Esophagus squamous epithelium (tissue), 5 donors: Measurements from ENCODE around the gene UNC93B1. TPM values are rescaled to one million over a fixed set of nuclear protein-coding genes. Genes with fewer than 3 reads are reported as not detected.

Source experiments
- DNase-seq: peaks from one replicate; lab custom pipeline; 2025; lab: John Stamatoyannopoulos, UW
- H3K27ac ChIP-seq, 4 donors: fragments of 200-600 bp; sonication (generic); one replicate each; pipeline ENCODE4 v1.5.1; 2016 to 2019; ENCODE audit warnings: mild to moderate bottlenecking in 1 of 4
- H3K27me3 ChIP-seq, 4 donors: fragments of 200-600 bp; sonication (generic); 1 replicate in 3 of 4; 2 replicates in 1 of 4; pipeline versions ENCODE4 v1.5.1 to v1.6.0; 2017 to 2021; ENCODE audit warnings: antibody characterized with exemption in 1 of 4
- H3K36me3 ChIP-seq, 3 donors: fragments of 200-600 bp; sonication (generic); one replicate each; pipeline ENCODE4 v1.5.1; 2016 to 2019
- H3K4me1 ChIP-seq, 3 donors: fragments of 200-600 bp; sonication (generic); one replicate each; pipeline ENCODE4 v1.5.1; 2017 to 2019
- H3K4me3 ChIP-seq, 4 donors: fragments of 200-600 bp; sonication (generic); 1 replicate in 3 of 4; 2 replicates in 1 of 4; pipeline ENCODE4 v1.5.1; 2016 to 2019; ENCODE audit warnings: mild to moderate bottlenecking in 2 of 4, moderate library complexity in 1 of 4
- H3K9me3 ChIP-seq, 3 donors: fragments of 200-600 bp; sonication (generic); one replicate each; pipeline ENCODE4 v1.5.1; 2016 to 2019
- CTCF ChIP-seq, 6 experiments: fragments of 450-650 bp in 4 of 6; fragments of 200-600 bp in 2 of 6; sonication (generic) in 2 of 6; IDR thresholded peaks; one replicate each; pipeline ENCODE4 v1.5.1; 2016 to 2019; ENCODE audit warnings: antibody characterized with exemption in 6 of 6, mild to moderate bottlenecking in 4 of 6, moderate library complexity in 4 of 6
- POLR2A ChIP-seq, 4 donors: fragments of 450-650 bp; IDR thresholded peaks; one replicate each; pipeline ENCODE4 v1.6.1; 2017; ENCODE audit warnings: antibody characterized with exemption in 4 of 4, mild to moderate bottlenecking in 4 of 4, moderate library complexity in 3 of 4
- WGBS, 2 donors: methylation state at CpG; one replicate each; pipeline ENCODE4 v1.1.5; 2018; 5-methylcytosine and 5-hydroxymethylcytosine counted together
- intact Hi-C: fragments of 100-400 bp; cut with DNase I; formaldehyde crosslinking; loops from one replicate; pipeline ENCODE4 v1.15.0; 2022
- total RNA-seq, 4 donors: library from RNA; depleted of rRNA; stranded (reverse); fragments of >200 nt; gene quantifications; one replicate each; pipeline ENCODE4 v1.1.0, GENCODE V29; 2016
- donor health status: DM: yes; HTN: yes; CAD: no.

The UNC93B1 gene
- total RNA-seq, 4 donors from 2014 or later: 13.5 to 38.0 (median 31.5) TPM

- H3K27ac ChIP-seq: no peak overlapping the region
- TF ChIP-seq POLR2A (IDR thresholded peaks at IDR 0.05) (no peak), CTCF (IDR thresholded peaks at IDR 0.05) (no peak)
- no peak overlapping the region for H3K4me3 ChIP-seq
- 90% methylated on average over 2 to 7 of the region's 13 CpGs for WGBS, 2 donors
- H3K36me3 ChIP-seq: peaks cover 0 to 33% (median 0%) of the 10 kb centered on the region in 3 donors
- intact Hi-C loops: no loop called here
- H3K27me3 ChIP-seq: no peaks in the 10 kb centered on the region
- peaks cover 0 to 10% (median 0%) of the 10 kb centered on the region in 3 donors for H3K9me3 ChIP-seq
- no peak for DNase-seq
- H3K4me1 ChIP-seq: peaks cover 0 to 37% (median 9%) of the 10 kb centered on the region in 3 donors
Measured at GRCh38 chr11:68022531-68022930, 18.6 kb upstream of the UNC93B1 start.

GRCh38 chr11:68021167-68021787, 17.4 kb upstream of the UNC93B1 start:
- no peaks in the 10 kb centered on the region for H3K27me3 ChIP-seq
- no peak for DNase-seq
- TF ChIP-seq POLR2A (IDR thresholded peaks at IDR 0.05): no peak
- TF ChIP-seq CTCF (IDR thresholded peaks at IDR 0.05): peak in 3 of 6 experiments; percentile 22 to 47 (median 27)
- H3K36me3 ChIP-seq: peaks cover 0 to 33% (median 0%) of the 10 kb centered on the region in 3 donors
- peaks cover 0 to 10% (median 0%) of the 10 kb centered on the region in 3 donors for H3K9me3 ChIP-seq
- H3K27ac ChIP-seq: peak overlapping the region in 2 of 4 donors; percentile 64 to 76
- intact Hi-C loops: no loop called here
- 72 to 81% methylated on average over 6 to 12 of the region's 27 CpGs for WGBS, 2 donors
- H3K4me3 ChIP-seq: no peak overlapping the region
- H3K4me1 ChIP-seq: peaks cover 5 to 50% (median 20%) of the 10 kb centered on the region in 3 donors

GRCh38 chr11:68020575-68020974, 16.7 kb upstream of the UNC93B1 start:
- peaks cover 0 to 30% (median 0%) of the 10 kb centered on the region in 3 donors for H3K36me3 ChIP-seq
- H3K4me3 ChIP-seq: no peak overlapping the region
- H3K27ac ChIP-seq: peak overlapping the region; percentile 18 to 76 (median 58)
- WGBS, 2 donors: 21 to 40% methylated on average over 1 to 9 of the region's 11 CpGs
- H3K4me1 ChIP-seq: peaks cover 5 to 54% (median 20%) of the 10 kb centered on the region in 3 donors
- intact Hi-C loops: no loop called here
- TF ChIP-seq CTCF (IDR thresholded peaks at IDR 0.05): peak in 3 of 6 experiments; percentile 4 to 27 (median 19)
- TF ChIP-seq POLR2A (IDR thresholded peaks at IDR 0.05): no peak
- no peaks in the 10 kb centered on the region for H3K27me3 ChIP-seq
- DNase-seq: no peak
- H3K9me3 ChIP-seq: peaks cover 0 to 10% (median 0%) of the 10 kb centered on the region in 3 donors

GRCh38 chr11:68019486-68019885, 15.6 kb upstream of the UNC93B1 start:
- no peak for DNase-seq
- no peak overlapping the region for H3K4me3 ChIP-seq
- H3K4me1 ChIP-seq: peaks cover 12 to 64% (median 27%) of the 10 kb centered on the region in 3 donors
- H3K9me3 ChIP-seq: peaks cover 0 to 3% (median 0%) of the 10 kb centered on the region in 3 donors
- 80% methylated on average over 2 of the region's 12 CpGs; no CpG with 5 or more reads in 1 of the 2 donors for WGBS, 2 donors
- H3K27me3 ChIP-seq: no peaks in the 10 kb centered on the region
- H3K36me3 ChIP-seq: peaks cover 0 to 19% (median 0%) of the 10 kb centered on the region in 3 donors
- H3K27ac ChIP-seq: peak overlapping the region in 3 of 4 donors; percentile 2 to 76 (median 64)
- TF ChIP-seq CTCF (IDR thresholded peaks at IDR 0.05) (no peak), POLR2A (IDR thresholded peaks at IDR 0.05) (no peak)
- intact Hi-C loops: no loop called here

- Histone ChIP-seq H3K27ac (peak overlapping the region in 2 of 4 donors; percentile 46 to 64), H3K36me3 (peaks cover 0 to 14% (median 0%) of the 10 kb centered on the region in 3 donors), H3K4me1 (peaks cover 14 to 71% (median 34%) of the 10 kb centered on the region in 3 donors), H3K27me3 (no peaks in the 10 kb centered on the region), H3K4me3 (no peak overlapping the region), H3K9me3 (no peaks in the 10 kb centered on the region)
- WGBS, 2 donors: 92% methylated on average over 5 of the region's 18 CpGs; no CpG with 5 or more reads in 1 of the 2 donors
- no peak for DNase-seq
- TF ChIP-seq POLR2A (IDR thresholded peaks at IDR 0.05) (no peak), CTCF (IDR thresholded peaks at IDR 0.05) (no peak)
- intact Hi-C loops: no loop called here
Measured at GRCh38 chr11:68018730-68019190, 14.9 kb upstream of the UNC93B1 start.
